CD14-positive monocyte (primary cell): ENCODE measurements around the gene HMG20B. TPM values are rescaled to one million over a fixed set of nuclear protein-coding genes. Genes with fewer than 3 reads are reported as not detected.

Experiments
- DNase-seq, 3 donors: peaks; one replicate each; pipeline ENCODE4 v3.0.0-alpha.2; 2011 to 2022
- H2AFZ ChIP-seq: 2 replicates; pipeline ENCODE4 v1.6.0; 2012; ENCODE audit warnings: mild to moderate bottlenecking, low read depth, low read length, inconsistent platforms; ENCODE audit not compliant: insufficient read depth, poor library complexity, severe bottlenecking
- H3K27ac ChIP-seq, 2 donors: 1 replicate in 1 of 2; 2 replicates in 1 of 2; pipeline ENCODE4 v1.5.1; 2012 to 2013; ENCODE audit warnings: low read length in 2 of 2, control low read depth in 1 of 2, inconsistent platforms in 1 of 2, low read depth in 1 of 2, mild to moderate bottlenecking in 1 of 2
- H3K27me3 ChIP-seq, 2 donors: one replicate each; pipeline versions ENCODE4 v1.6.0 to v1.6.1; 2011 to 2013; ENCODE audit warnings: low read length in 2 of 2; ENCODE audit not compliant: control insufficient read depth in 2 of 2, insufficient read depth in 2 of 2
- H3K36me3 ChIP-seq, 2 donors: replicated peaks in 1 of 2; 1 replicate in 1 of 2; 2 replicates in 1 of 2; pipeline versions ENCODE4 v1.5.1 to v1.6.1; 2012 to 2013; ENCODE audit warnings: low read length in 2 of 2, control low read depth in 1 of 2, inconsistent platforms in 1 of 2, mild to moderate bottlenecking in 1 of 2; ENCODE audit not compliant: insufficient read depth in 2 of 2, control insufficient read depth in 1 of 2
- H3K4me1 ChIP-seq, 2 donors: 1 replicate in 1 of 2; 2 replicates in 1 of 2; pipeline versions ENCODE4 v1.5.1 to v1.6.1; 2012 to 2013; ENCODE audit warnings: low read length in 2 of 2, control low read depth in 1 of 2, inconsistent platforms in 1 of 2, mild to moderate bottlenecking in 1 of 2, moderate library complexity in 1 of 2; ENCODE audit not compliant: insufficient read depth in 2 of 2, control insufficient read depth in 1 of 2
- H3K4me2 ChIP-seq: replicated peaks from 2 replicates; pipeline ENCODE3; 2012; ENCODE audit warnings: low read length, moderate library complexity, mild to moderate bottlenecking; ENCODE audit not compliant: poor library complexity, severe bottlenecking; ENCODE audit errors: extremely low read depth
- H3K4me3 ChIP-seq, 3 experiments: fragments of 200-600 bp in 1 of 3; sonication (generic) in 1 of 3; replicated peaks in 1 of 3; 1 replicate in 2 of 3; 2 replicates in 1 of 3; pipeline ENCODE4 v1.5.1; 2011 to 2013; ENCODE audit warnings: low read length in 3 of 3, mild to moderate bottlenecking in 3 of 3, control low read depth in 2 of 3, low read depth in 2 of 3, inconsistent platforms in 1 of 3, moderate library complexity in 1 of 3
- H3K79me2 ChIP-seq: 2 replicates; pipeline ENCODE4 v1.6.0; 2012; ENCODE audit warnings: mild to moderate bottlenecking, control low read depth, inconsistent platforms, low read length, moderate library complexity; ENCODE audit not compliant: insufficient read depth
- H3K9ac ChIP-seq: 2 replicates; pipeline ENCODE4 v1.6.0; 2017; ENCODE audit warnings: low read length, mild to moderate bottlenecking; ENCODE audit not compliant: insufficient read depth, poor library complexity, severe bottlenecking
- H3K9me3 ChIP-seq, 2 donors: replicated peaks in 1 of 2; 1 replicate in 1 of 2; 2 replicates in 1 of 2; pipeline versions ENCODE4 v1.5.1 to v1.6.1; 2012 to 2013; ENCODE audit warnings: low read length in 2 of 2, control low read depth in 1 of 2; ENCODE audit not compliant: control insufficient read depth in 1 of 2, insufficient read depth in 1 of 2
- H4K20me1 ChIP-seq: 2 replicates; pipeline ENCODE4 v1.6.0; 2012; ENCODE audit warnings: mild to moderate bottlenecking, low read length, control low read depth, moderate library complexity; ENCODE audit not compliant: insufficient read depth
- H3K27ac Mint-ChIP-seq, 7 donors: one replicate each; pipeline ENCODE4 v1.8.0; 2020; ENCODE audit warnings: mild to moderate bottlenecking in 7 of 7, mixed read lengths in 7 of 7, moderate library complexity in 6 of 7, inconsistent platforms in 2 of 7
- H3K27me3 Mint-ChIP-seq, 3 donors: one replicate each; pipeline ENCODE4 v1.8.0; 2021 to 2022; ENCODE audit warnings: low read depth in 3 of 3, mild to moderate bottlenecking in 3 of 3, mixed read lengths in 3 of 3, moderate library complexity in 3 of 3, inconsistent platforms in 1 of 3
- H3K36me3 Mint-ChIP-seq, 2 donors: one replicate each; pipeline ENCODE4 v1.8.0; 2020; ENCODE audit warnings: mixed read lengths in 2 of 2, inconsistent platforms in 1 of 2, mild to moderate bottlenecking in 1 of 2
- H3K4me1 Mint-ChIP-seq: one replicate; pipeline ENCODE4 v1.8.0; 2020; ENCODE audit warnings: mild to moderate bottlenecking, mixed read lengths
- H3K4me3 Mint-ChIP-seq, 2 donors: one replicate each; pipeline ENCODE4 v1.8.0; 2020; ENCODE audit warnings: mild to moderate bottlenecking in 2 of 2, mixed read lengths in 2 of 2, moderate library complexity in 1 of 2
- H3K9me3 Mint-ChIP-seq, 7 donors: one replicate each; pipeline ENCODE4 v1.8.0; 2020 to 2022; ENCODE audit warnings: mixed read lengths in 7 of 7, mild to moderate bottlenecking in 6 of 7, moderate library complexity in 6 of 7, inconsistent platforms in 2 of 7
- WGBS: methylation state at CpG from one replicate; pipeline ENCODE4 v1.1.5; 2013; ENCODE audit warnings: missing lambda C conversion rate; ENCODE audit not compliant: insufficient coverage; 5-methylcytosine and 5-hydroxymethylcytosine counted together
- intact Hi-C, 2 donors: fragments of 100-400 bp; cut with micrococcal nuclease; formaldehyde crosslinking; loops; one replicate each; pipeline versions ENCODE4 v1.15.0 to v1.15.1; 2023
- polyA plus RNA-seq, 3 donors: library from polyadenylated mRNA; depleted of rRNA in 1 of 3; unstranded in 2 of 3; stranded (reverse) in 1 of 3; fragments of 300-500 nt in 2 of 3; fragments of >200 nt in 1 of 3; fragmentation: Illumina TruSeq in 2 of 3; gene quantifications; 1 replicate in 2 of 3; 2 replicates in 1 of 3; pipeline ENCODE4 v1.2.3, GENCODE V29; 2012 to 2021
- TF ChIP-seq, protein P1 (sequence below): fragments of 200-600 bp; IDR thresholded peaks from one replicate; pipeline ENCODE4 v1.8.0; 2022; ENCODE audit warnings: antibody characterized with exemption, mild to moderate bottlenecking

HMG20B gene
- polyA plus RNA-seq, 3 donors: 52.4 to 58.8 (median 56.5) TPM

DNA sequence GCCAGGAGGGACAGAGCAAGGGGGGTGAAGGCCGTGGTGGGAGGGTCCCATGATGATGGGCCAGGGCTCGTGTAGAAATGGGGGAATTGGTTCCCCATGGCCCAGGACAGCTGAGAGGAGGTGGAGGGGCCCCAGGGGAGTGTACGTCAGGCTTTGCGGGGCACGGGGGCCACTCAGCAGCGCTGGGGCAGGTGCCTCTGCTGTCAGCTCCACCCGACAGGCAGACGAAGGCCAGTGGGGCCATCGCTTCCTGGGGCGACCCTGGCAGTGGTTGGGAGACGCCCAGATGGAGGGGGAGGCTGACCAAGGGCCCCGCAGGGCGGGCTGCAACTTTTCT, 35.7 kb upstream of the HMG20B start:
- H3K4me1 ChIP-seq: peaks cover 0 to 5% of the 10 kb centered on the region in 2 donors
- no peaks in the 10 kb centered on the region for H3K27me3 ChIP-seq
- peaks cover 36 to 56% of the 10 kb centered on the region in 2 donors for H3K36me3 ChIP-seq
- TF ChIP-seq, protein P1, sequence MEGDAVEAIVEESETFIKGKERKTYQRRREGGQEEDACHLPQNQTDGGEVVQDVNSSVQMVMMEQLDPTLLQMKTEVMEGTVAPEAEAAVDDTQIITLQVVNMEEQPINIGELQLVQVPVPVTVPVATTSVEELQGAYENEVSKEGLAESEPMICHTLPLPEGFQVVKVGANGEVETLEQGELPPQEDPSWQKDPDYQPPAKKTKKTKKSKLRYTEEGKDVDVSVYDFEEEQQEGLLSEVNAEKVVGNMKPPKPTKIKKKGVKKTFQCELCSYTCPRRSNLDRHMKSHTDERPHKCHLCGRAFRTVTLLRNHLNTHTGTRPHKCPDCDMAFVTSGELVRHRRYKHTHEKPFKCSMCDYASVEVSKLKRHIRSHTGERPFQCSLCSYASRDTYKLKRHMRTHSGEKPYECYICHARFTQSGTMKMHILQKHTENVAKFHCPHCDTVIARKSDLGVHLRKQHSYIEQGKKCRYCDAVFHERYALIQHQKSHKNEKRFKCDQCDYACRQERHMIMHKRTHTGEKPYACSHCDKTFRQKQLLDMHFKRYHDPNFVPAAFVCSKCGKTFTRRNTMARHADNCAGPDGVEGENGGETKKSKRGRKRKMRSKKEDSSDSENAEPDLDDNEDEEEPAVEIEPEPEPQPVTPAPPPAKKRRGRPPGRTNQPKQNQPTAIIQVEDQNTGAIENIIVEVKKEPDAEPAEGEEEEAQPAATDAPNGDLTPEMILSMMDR: no peak
- Mint-ChIP-seq H3K36me3 (peaks cover 35 to 60% of the 10 kb centered on the region in 2 donors), H3K4me3 (no peak overlapping the region), H3K27me3 (peaks cover 0 to 1% (median 0%) of the 10 kb centered on the region in 3 donors), H3K27ac (no peak overlapping the region), H3K9me3 (peaks cover 0 to 5% (median 2%) of the 10 kb centered on the region in 7 donors), H3K4me1 (peaks cover 13% of the 10 kb centered on the region)
- no peaks in the 10 kb centered on the region for H3K9me3 ChIP-seq
- intact Hi-C loops: no loop called here
- 48% methylated on average over 12 of the region's 13 CpGs for WGBS
- no peak overlapping the region for H3K4me3 ChIP-seq
- H3K27ac ChIP-seq: peak overlapping the region; percentile 3 to 32
- peaks cover 48% of the 10 kb centered on the region for H4K20me1 ChIP-seq
- H3K9ac ChIP-seq: no peak overlapping the region
- no peak for DNase-seq
- H3K79me2 ChIP-seq: no peaks in the 10 kb centered on the region
- H2AFZ ChIP-seq: no peak overlapping the region
- no peak overlapping the region for H3K4me2 ChIP-seq

DNA sequence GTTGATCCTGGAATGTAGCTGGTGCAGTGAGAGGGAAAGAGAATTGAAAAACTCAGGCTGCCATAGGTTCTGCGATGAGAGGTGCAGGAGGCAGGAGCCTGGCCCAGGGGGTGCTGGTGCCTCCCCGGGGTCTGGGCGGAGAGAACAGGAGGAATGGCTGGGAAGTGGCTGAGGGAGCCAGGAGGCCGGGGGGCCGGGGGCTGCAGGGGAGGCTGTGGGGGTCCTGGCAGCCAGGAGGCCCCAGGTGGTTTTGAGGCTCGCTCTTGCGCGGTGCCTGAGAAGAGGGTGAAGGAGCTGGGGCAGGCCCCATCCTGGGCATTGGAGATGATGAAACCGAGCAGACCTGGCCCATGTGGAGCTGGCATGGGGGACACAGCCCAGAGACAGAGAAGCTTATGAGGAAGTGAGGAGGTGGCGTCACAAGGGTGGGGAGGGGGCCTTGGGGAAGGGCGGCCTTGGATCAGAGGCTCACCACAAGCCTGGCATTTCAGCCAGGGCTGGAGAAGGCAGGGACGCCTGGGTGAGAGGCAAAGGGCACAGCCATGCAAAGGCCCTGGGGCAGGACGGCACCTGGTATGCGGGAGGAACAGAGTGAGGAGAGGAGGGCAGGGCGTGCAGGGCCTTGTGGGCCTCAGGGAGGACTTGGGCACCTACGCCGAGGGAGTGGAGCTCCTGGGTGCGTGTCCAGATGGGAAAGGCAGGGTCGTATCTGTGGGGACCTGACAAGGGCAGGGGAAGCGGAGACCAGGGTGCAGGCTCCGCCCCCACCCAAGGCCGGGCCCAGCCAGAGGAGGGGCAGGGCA, 35.1 kb upstream of the HMG20B start:
- H3K9me3 Mint-ChIP-seq: peaks cover 0 to 5% (median 2%) of the 10 kb centered on the region in 7 donors
- peak overlapping the region in 6 of 7 donors; percentile 15 to 77 (median 59) for H3K27ac Mint-ChIP-seq
- Histone ChIP-seq H3K36me3 (peaks cover 34 to 51% of the 10 kb centered on the region in 2 donors), H3K4me3 (no peak overlapping the region), H4K20me1 (peaks cover 50% of the 10 kb centered on the region), H3K9ac (no peak overlapping the region), H3K27me3 (no peaks in the 10 kb centered on the region), H3K27ac (peak overlapping the region; percentile 3 to 32), H3K4me1 (peaks cover 0 to 5% of the 10 kb centered on the region in 2 donors), H3K4me2 (no peak overlapping the region), H2AFZ (no peak overlapping the region), H3K79me2 (no peaks in the 10 kb centered on the region), H3K9me3 (no peaks in the 10 kb centered on the region)
- H3K4me1 Mint-ChIP-seq: peaks cover 13% of the 10 kb centered on the region
- peaks cover 30 to 57% of the 10 kb centered on the region in 2 donors for H3K36me3 Mint-ChIP-seq
- WGBS: 84% methylated on average over 16 of the region's 22 CpGs
- TF ChIP-seq, protein P1: no peak
- H3K27me3 Mint-ChIP-seq: peaks cover 0 to 1% (median 0%) of the 10 kb centered on the region in 3 donors
- DNase-seq: peak; percentile 27 to 63 (median 37)
- H3K4me3 Mint-ChIP-seq: no peak overlapping the region
- intact Hi-C loops: no loop called here
